Keratinocyte (primary cell): ENCODE measurements around the gene DPF3. TPM values are rescaled to one million over a fixed set of nuclear protein-coding genes. Genes with fewer than 3 reads are reported as not detected.

ENCODE experiments used
- DNase-seq: peaks from one replicate; pipeline ENCODE4 v3.0.0-alpha.2; 2011; ENCODE audit warnings: low read depth, missing footprints, low spot score
- FAIRE-seq: peaks from 2 replicates; lab custom pipeline; 2011; peaks lifted over from hg19 to GRCh38; lab: Jason Lieb, UNC
- H2AFZ ChIP-seq: 2 replicates; pipeline ENCODE4 v1.6.0; 2012; ENCODE audit warnings: low read length, control low read depth, inconsistent platforms; ENCODE audit not compliant: control insufficient read depth
- H3K27ac ChIP-seq: 2 replicates; pipeline ENCODE4 v1.5.1; 2011; ENCODE audit warnings: low read length; ENCODE audit not compliant: control insufficient read depth, insufficient read depth
- H3K27me3 ChIP-seq: 3 replicates; pipeline ENCODE4 v1.6.0; 2011; ENCODE audit warnings: low read length; ENCODE audit not compliant: control insufficient read depth, insufficient read depth; ENCODE audit errors: extremely low read depth
- H3K36me3 ChIP-seq, 2 experiments: 2 replicates in 1 of 2; 3 replicates in 1 of 2; pipeline ENCODE4 v1.5.1; 2011; ENCODE audit warnings: low read length in 2 of 2, mild to moderate bottlenecking in 1 of 2; ENCODE audit not compliant: control insufficient read depth in 2 of 2, insufficient read depth in 2 of 2; ENCODE audit errors: extremely low read depth in 1 of 2
- H3K4me1 ChIP-seq: 3 replicates; pipeline ENCODE4 v1.5.1; 2011; ENCODE audit warnings: low read length; ENCODE audit not compliant: control insufficient read depth, insufficient read depth; ENCODE audit errors: extremely low read depth
- H3K4me2 ChIP-seq: 3 replicates; pipeline ENCODE4 v1.6.0; 2011; ENCODE audit warnings: low read depth, low read length; ENCODE audit not compliant: control insufficient read depth, insufficient read depth; ENCODE audit errors: extremely low read depth
- H3K4me3 ChIP-seq, 3 experiments: fragments of 200-600 bp in 1 of 3; sonication (generic) in 1 of 3; 2 replicates in 2 of 3; 3 replicates in 1 of 3; pipeline ENCODE4 v1.5.1; 2011 to 2016; ENCODE audit warnings: low read length in 3 of 3, mild to moderate bottlenecking in 3 of 3, control low read depth in 2 of 3, inconsistent platforms in 1 of 3, low read depth in 1 of 3, mixed read lengths in 1 of 3, mixed run types in 1 of 3, moderate library complexity in 1 of 3; ENCODE audit not compliant: control insufficient read depth in 2 of 3, insufficient read depth in 2 of 3; ENCODE audit errors: extremely low read depth in 1 of 3
- H3K79me2 ChIP-seq: 2 replicates; pipeline ENCODE4 v1.6.0; 2012; ENCODE audit warnings: low read length; ENCODE audit not compliant: control insufficient read depth, insufficient read depth
- H3K9ac ChIP-seq: 3 replicates; pipeline ENCODE4 v1.6.0; 2011; ENCODE audit warnings: low read length; ENCODE audit not compliant: control insufficient read depth, insufficient read depth; ENCODE audit errors: extremely low read depth
- H3K9me1 ChIP-seq: 3 replicates; pipeline ENCODE4 v1.6.0; 2011; ENCODE audit warnings: low read length; ENCODE audit not compliant: control insufficient read depth, insufficient read depth; ENCODE audit errors: extremely low read depth
- H3K9me3 ChIP-seq: 2 replicates; pipeline ENCODE4 v1.5.1; 2012; ENCODE audit warnings: low read depth, low read length; ENCODE audit not compliant: control insufficient read depth
- H4K20me1 ChIP-seq: 3 replicates; pipeline ENCODE4 v1.6.0; 2011; ENCODE audit warnings: low read length; ENCODE audit not compliant: control insufficient read depth, insufficient read depth; ENCODE audit errors: extremely low read depth
- CTCF ChIP-seq, 3 experiments: IDR thresholded peaks in 1 of 3; conservative IDR thresholded peaks in 1 of 3; optimal IDR thresholded peaks in 1 of 3; 2 replicates in 2 of 3; 3 replicates in 1 of 3; pipeline versions ENCODE3 to v1.5.1; 2011; ENCODE audit warnings: low read length in 3 of 3, mild to moderate bottlenecking in 3 of 3, moderate library complexity in 2 of 3, control low read depth in 1 of 3, inconsistent platforms in 1 of 3; ENCODE audit not compliant: insufficient read depth in 2 of 3; ENCODE audit errors: extremely low read depth in 1 of 3
- EZH2 ChIP-seq: IDR thresholded peaks from one replicate; pipeline ENCODE4 v1.6.1; 2012; ENCODE audit warnings: inconsistent platforms, mild to moderate bottlenecking, low read length, moderate library complexity
- dilution Hi-C: fragments of 300-500 bp; cut with MboI; formaldehyde crosslinking; loops from one replicate; pipeline ENCODE4 v1.7.0; 2020; ENCODE audit warnings: low sequenced_read_pairs; ENCODE audit not compliant: extremely low pct_ligation_motif_present
- polyA plus RNA-seq, 5 experiments: library from polyadenylated mRNA; depleted of rRNA in 3 of 5; stranded (reverse) in 3 of 5; stranded (forward) in 1 of 5; unstranded in 1 of 5; fragments of >200 nt; gene quantifications; 1 replicate in 1 of 5; 2 replicates in 3 of 5; 3 replicates in 1 of 5; pipeline versions ENCODE4 v1.2.1 to v1.2.3, GENCODE V29; 2011 to 2012; ENCODE audit warnings: missing spikeins in 2 of 5, low read depth in 1 of 5, low replicate concordance in 1 of 5

DPF3 gene
- polyA plus RNA-seq, 1 donor (not counting 4 experiments of a cell fraction or from before 2014, with no cell fraction given): 1.1 TPM

- Histone ChIP-seq H3K27ac (no peak overlapping the region), H3K4me2 (no peak overlapping the region), H2AFZ (no peak overlapping the region), H3K79me2 (no peaks in the 10 kb centered on the region), H3K9ac (no peak overlapping the region), H3K36me3 (no peaks in the 10 kb centered on the region), H3K4me3 (no peak overlapping the region), H3K9me1 (no peaks in the 10 kb centered on the region), H4K20me1 (no peaks in the 10 kb centered on the region), H3K9me3 (no peaks in the 10 kb centered on the region), H3K4me1 (peaks cover 24% of the 10 kb centered on the region), H3K27me3 (no peaks in the 10 kb centered on the region)
- dilution Hi-C loops: no loop called here
- TF ChIP-seq EZH2 (no peak), CTCF (optimal IDR thresholded peaks at IDR 0.05 in 1 of 3, IDR thresholded peaks at IDR 0.05 in 1 of 3, conservative IDR thresholded peaks at IDR 0.05 in 1 of 3; ENCODE audit: extremely low read depth in 1 of 3, insufficient read depth in 2 of 3, low read length in 3 of 3) (no peak)
- no peak for FAIRE-seq
- no peak for DNase-seq
Measured at GRCh38 chr14:72619111-72619571, 274.8 kb downstream of the DPF3 start.

DNA sequence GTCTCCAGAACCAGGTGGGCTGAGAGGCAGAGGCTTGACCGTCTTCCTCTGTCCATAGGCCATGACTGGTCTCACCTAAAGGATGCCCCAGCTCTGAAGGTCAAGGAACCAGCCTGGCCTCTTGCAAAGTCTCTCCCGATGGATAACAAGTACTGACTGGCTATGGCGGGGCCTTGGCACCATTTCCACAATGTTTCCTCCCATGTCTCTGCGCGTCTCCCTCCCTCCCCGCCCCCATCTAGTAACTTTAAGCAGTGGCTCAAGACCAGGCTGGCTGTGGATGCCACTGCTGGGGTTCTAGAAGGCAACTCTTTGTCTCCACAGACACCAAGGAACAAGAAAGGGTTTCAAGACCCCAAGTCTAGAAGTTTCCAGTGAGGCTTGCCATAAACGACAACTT, 275.5 kb downstream of the DPF3 start:
- H3K36me3 ChIP-seq: no peaks in the 10 kb centered on the region
- FAIRE-seq (no peak), DNase-seq (no peak)
- H4K20me1 ChIP-seq: no peaks in the 10 kb centered on the region
- dilution Hi-C loops: no loop called here
- no peaks in the 10 kb centered on the region for H3K27me3 ChIP-seq
- no peak overlapping the region for H3K4me2 ChIP-seq
- no peak overlapping the region for H3K4me3 ChIP-seq
- H3K4me1 ChIP-seq: peaks cover 24% of the 10 kb centered on the region
- H2AFZ ChIP-seq: no peak overlapping the region
- TF ChIP-seq EZH2: no peak
- no peak for TF ChIP-seq CTCF (optimal IDR thresholded peaks at IDR 0.05 in 1 of 3, IDR thresholded peaks at IDR 0.05 in 1 of 3, conservative IDR thresholded peaks at IDR 0.05 in 1 of 3; ENCODE audit: extremely low read depth in 1 of 3, insufficient read depth in 2 of 3, low read length in 3 of 3)
- no peak overlapping the region for H3K27ac ChIP-seq
- H3K9ac ChIP-seq: no peak overlapping the region
- H3K9me3 ChIP-seq: no peaks in the 10 kb centered on the region
- no peaks in the 10 kb centered on the region for H3K9me1 ChIP-seq
- no peaks in the 10 kb centered on the region for H3K79me2 ChIP-seq
